ENCODE data around the gene TRAPPC10.
A peak's percentile ranks its signal among the peaks of the same experiment; 100 is the strongest.

The TRAPPC10 gene

GRCh38 chr21:43983860-43984420 lies 28.2 kb upstream of the TRAPPC10 start:
- no peak for DNase-seq

- no peak for DNase-seq
Observed at GRCh38 chr21:43984905-43985689, 27.0 kb upstream of the TRAPPC10 start.

- DNase-seq, result peak; percentile 22
Observed at GRCh38 chr21:43985690-43986251, 26.3 kb upstream of the TRAPPC10 start.

GRCh38 chr21:43986544-43987451 lies 25.3 kb upstream of the TRAPPC10 start:
- no peak for DNase-seq

GRCh38 chr21:43987509-43987908 lies 24.6 kb upstream of the TRAPPC10 start:
- no peak for DNase-seq

- no peak for DNase-seq
Observed at GRCh38 chr21:43988016-43988415, 24.1 kb upstream of the TRAPPC10 start.

- DNase-seq, result no peak
Observed at GRCh38 chr21:43988506-43989230, 23.4 kb upstream of the TRAPPC10 start.

GRCh38 chr21:43989401-43989800 lies 22.7 kb upstream of the TRAPPC10 start:
- no peak for DNase-seq

GRCh38 chr21:43991447-43991991 lies 20.6 kb upstream of the TRAPPC10 start:
- DNase-seq, result no peak

GRCh38 chr21:43992121-43992520 lies 20.0 kb upstream of the TRAPPC10 start:
- no peak for DNase-seq

GRCh38 chr21:43993420-43993934 lies 18.6 kb upstream of the TRAPPC10 start:
- no peak for DNase-seq

GRCh38 chr21:43994085-43994484 lies 18.0 kb upstream of the TRAPPC10 start:
- no peak for DNase-seq

GRCh38 chr21:43994646-43995045 lies 17.5 kb upstream of the TRAPPC10 start:
- DNase-seq, result no peak

- DNase-seq, result no peak
Observed at GRCh38 chr21:43995521-43996105, 16.5 kb upstream of the TRAPPC10 start.

- no peak for DNase-seq
Observed at GRCh38 chr21:43997766-43998742, 14.1 kb upstream of the TRAPPC10 start.

- DNase-seq, result no peak
Observed at GRCh38 chr21:44000360-44000759, 11.7 kb upstream of the TRAPPC10 start.

GRCh38 chr21:44002511-44002910 lies 9.6 kb upstream of the TRAPPC10 start:
- no peak for DNase-seq

GRCh38 chr21:44003307-44003966 lies 8.7 kb upstream of the TRAPPC10 start:
- DNase-seq, result no peak

GRCh38 chr21:44005071-44005470 lies 7.0 kb upstream of the TRAPPC10 start:
- no peak for DNase-seq

- DNase-seq, result no peak
Observed at GRCh38 chr21:44005593-44005992, 6.5 kb upstream of the TRAPPC10 start.
